Neuronal stem cell (in vitro differentiated cells): Measurements from ENCODE around the gene PTPRD.
"Not testable (repeated sequence)": the region's sequence is repeated elsewhere in the genome, so short reads cannot be mapped to it uniquely, and the experiment has no call there.

Experiments
- DNase-seq: peaks from one replicate; pipeline ENCODE4 v3.0.0-alpha.2; 2013; ENCODE audit warnings: low spot score
- H2AFZ ChIP-seq: one replicate; pipeline ENCODE4 v1.6.1; 2013; ENCODE audit warnings: mild to moderate bottlenecking, low read length, inconsistent platforms
- H2AK5ac ChIP-seq: 2 replicates; pipeline ENCODE4 v1.6.1; 2013; ENCODE audit warnings: low read depth, mild to moderate bottlenecking, inconsistent platforms, low read length, moderate library complexity, mixed read lengths
- H2BK120ac ChIP-seq: 2 replicates; pipeline ENCODE4 v1.6.1; 2013; ENCODE audit warnings: low read depth, mild to moderate bottlenecking, inconsistent platforms, low read length, moderate library complexity, mixed read lengths
- H2BK12ac ChIP-seq: one replicate; pipeline ENCODE4 v1.6.1; 2013; ENCODE audit warnings: low read length, inconsistent platforms
- H2BK15ac ChIP-seq: 2 replicates; pipeline ENCODE4 v1.6.1; 2013; ENCODE audit warnings: mild to moderate bottlenecking, low read length, inconsistent platforms, mixed read lengths
- H2BK5ac ChIP-seq: one replicate; pipeline ENCODE4 v1.6.1; 2013; ENCODE audit warnings: inconsistent platforms, mild to moderate bottlenecking, low read length, moderate library complexity
- H3K14ac ChIP-seq: one replicate; pipeline ENCODE4 v1.6.1; 2013; ENCODE audit warnings: low read length, inconsistent platforms
- H3K18ac ChIP-seq: 2 replicates; pipeline ENCODE4 v1.6.1; 2013; ENCODE audit warnings: low read length, inconsistent platforms
- H3K23ac ChIP-seq: 2 replicates; pipeline ENCODE4 v1.6.1; 2013; ENCODE audit warnings: low read depth, mild to moderate bottlenecking, mixed read lengths, low read length, inconsistent platforms; ENCODE audit not compliant: poor library complexity
- H3K27ac ChIP-seq: replicated peaks from 3 replicates; pipeline ENCODE4 v1.5.1; 2013; ENCODE audit warnings: low read length, inconsistent platforms
- H3K27me3 ChIP-seq, 3 experiments: 2 replicates each; pipeline ENCODE4 v1.6.1; 2013; ENCODE audit warnings: low read length in 3 of 3, mild to moderate bottlenecking in 2 of 3, inconsistent platforms in 1 of 3, low read depth in 1 of 3, mixed read lengths in 1 of 3, moderate library complexity in 1 of 3; ENCODE audit not compliant: control insufficient read depth in 3 of 3, insufficient read depth in 3 of 3
- H3K36me3 ChIP-seq, 2 donors: replicated peaks in 1 of 2; 2 replicates each; pipeline ENCODE4 v1.6.1; 2013; ENCODE audit warnings: low read length in 2 of 2; ENCODE audit not compliant: control insufficient read depth in 2 of 2, insufficient read depth in 2 of 2
- H3K4ac ChIP-seq: 2 replicates; pipeline ENCODE4 v1.6.1; 2013; ENCODE audit warnings: inconsistent platforms, mild to moderate bottlenecking, low read length, moderate library complexity
- H3K4me1 ChIP-seq, 2 donors: 1 replicate in 1 of 2; 2 replicates in 1 of 2; pipeline ENCODE4 v1.6.1; 2013; ENCODE audit warnings: low read length in 2 of 2, low read depth in 1 of 2; ENCODE audit not compliant: control insufficient read depth in 2 of 2, insufficient read depth in 1 of 2
- H3K4me2 ChIP-seq: one replicate; pipeline ENCODE4 v1.6.1; 2013; ENCODE audit warnings: mild to moderate bottlenecking, low read length, inconsistent platforms; ENCODE audit not compliant: insufficient read depth, poor library complexity, severe bottlenecking
- H3K4me3 ChIP-seq, 2 donors: 2 replicates each; pipeline ENCODE4 v1.5.1; 2013; ENCODE audit warnings: low read length in 2 of 2, mild to moderate bottlenecking in 2 of 2, inconsistent platforms in 1 of 2, moderate library complexity in 1 of 2
- H3K79me1 ChIP-seq: one replicate; pipeline ENCODE4 v1.6.1; 2013; ENCODE audit warnings: low read depth, mild to moderate bottlenecking, inconsistent platforms, low read length, moderate library complexity
- H3K9ac ChIP-seq: one replicate; pipeline ENCODE4 v1.6.1; 2013; ENCODE audit warnings: mild to moderate bottlenecking, low read depth, low read length, inconsistent platforms; ENCODE audit not compliant: poor library complexity
- H3K9me3 ChIP-seq, 2 donors: replicated peaks in 1 of 2; 2 replicates each; pipeline versions ENCODE3 to v1.6.1; 2013; ENCODE audit warnings: low read length in 2 of 2, mild to moderate bottlenecking in 2 of 2, inconsistent platforms in 1 of 2, low read depth in 1 of 2, mixed read lengths in 1 of 2, moderate library complexity in 1 of 2; ENCODE audit not compliant: control insufficient read depth in 2 of 2, insufficient read depth in 1 of 2
- H4K8ac ChIP-seq: one replicate; pipeline ENCODE4 v1.6.1; 2013; ENCODE audit warnings: low read depth, mild to moderate bottlenecking, inconsistent platforms, low read length, moderate library complexity
- H4K91ac ChIP-seq: one replicate; pipeline ENCODE4 v1.6.1; 2013; ENCODE audit warnings: low read length, low read depth, mild to moderate bottlenecking, inconsistent platforms; ENCODE audit not compliant: poor library complexity
- WGBS, 2 donors: extraction: QIAGEN DNeasy Blood & Tissue Kit; methylation state at CpG; one replicate each; pipeline ENCODE4 v1.1.7; 2013; ENCODE audit warnings: missing lambda C conversion rate in 2 of 2, mixed read lengths in 1 of 2; ENCODE audit not compliant: insufficient read length in 2 of 2, insufficient replicate concordance in 1 of 2; ENCODE audit errors: extremely low coverage in 2 of 2; 5-methylcytosine and 5-hydroxymethylcytosine counted together

Gene PTPRD

DNA sequence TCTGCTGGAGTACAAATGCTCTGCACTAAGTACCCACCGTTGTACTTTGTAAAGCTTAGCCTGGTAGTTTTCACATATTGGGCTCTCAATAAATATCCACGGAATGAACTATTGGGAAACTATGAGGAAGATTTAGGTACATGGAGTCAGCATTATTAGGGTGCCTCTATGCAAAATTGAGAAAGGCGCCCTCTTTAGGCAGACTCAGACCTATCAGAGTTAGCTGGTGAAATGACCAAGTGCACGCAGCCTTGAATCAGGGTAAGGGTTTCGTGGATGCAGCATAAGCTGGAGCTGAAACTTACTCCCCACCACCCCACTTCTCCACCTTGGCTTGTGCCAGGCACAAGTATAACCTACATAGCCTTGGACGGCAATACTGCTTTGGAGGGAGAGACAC lies 1634.5 kb downstream of the PTPRD start:
- H4K91ac ChIP-seq, result no peak overlapping the region
- H2AFZ ChIP-seq, result no peak overlapping the region
- no peaks in the 10 kb centered on the region for H3K79me1 ChIP-seq
- no peak overlapping the region for H2BK5ac ChIP-seq
- H2AK5ac ChIP-seq, result no peak overlapping the region
- H3K9ac ChIP-seq, result no peak overlapping the region
- no peak overlapping the region for H2BK120ac ChIP-seq
- no peak overlapping the region for H3K14ac ChIP-seq
- H3K27me3 ChIP-seq, result no peaks in the 10 kb centered on the region
- H3K23ac ChIP-seq, result no peak overlapping the region
- WGBS, 2 donors, result no CpG with 5 or more reads among the region's 6 CpGs
- no peaks in the 10 kb centered on the region for H3K9me3 ChIP-seq
- no peak overlapping the region for H3K27ac ChIP-seq
- no peak overlapping the region for H2BK15ac ChIP-seq
- H3K4me1 ChIP-seq, result no peaks in the 10 kb centered on the region
- no peak overlapping the region for H3K4me2 ChIP-seq
- no peak overlapping the region for H2BK12ac ChIP-seq
- H3K4me3 ChIP-seq, result no peak overlapping the region
- H4K8ac ChIP-seq, result no peak overlapping the region
- DNase-seq, result no peak
- H3K4ac ChIP-seq, result no peak overlapping the region
- no peak overlapping the region for H3K18ac ChIP-seq
- H3K36me3 ChIP-seq, result no peaks in the 10 kb centered on the region

DNA sequence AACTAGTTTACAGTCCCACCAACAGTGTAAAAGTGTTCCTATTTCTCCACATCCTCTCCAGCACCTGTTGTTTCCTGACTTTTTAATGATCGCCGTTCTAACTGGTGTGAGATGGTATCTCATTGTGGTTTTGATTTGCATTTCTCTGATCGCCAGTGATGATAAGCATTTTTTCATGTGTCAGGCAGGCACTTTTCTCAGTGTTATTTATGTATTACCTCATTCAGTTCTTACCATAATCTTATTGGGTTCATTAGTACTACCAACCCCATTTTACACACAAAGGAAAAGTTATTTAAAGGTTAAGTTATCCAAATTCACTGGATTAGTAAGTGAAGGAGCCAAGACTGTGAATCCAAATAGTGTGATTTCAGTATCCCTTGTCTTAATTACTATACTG lies 1644.5 kb downstream of the PTPRD start:
- not testable (repeated sequence) for H3K4me2 ChIP-seq, H2BK12ac ChIP-seq, H3K79me1 ChIP-seq, H3K14ac ChIP-seq, H4K91ac ChIP-seq, H3K18ac ChIP-seq, H3K23ac ChIP-seq, H3K27me3 ChIP-seq, H3K36me3 ChIP-seq, H4K8ac ChIP-seq, H3K9me3 ChIP-seq, H2BK15ac ChIP-seq, H3K4ac ChIP-seq, H2BK120ac ChIP-seq, H3K4me3 ChIP-seq, H2AK5ac ChIP-seq, DNase-seq, H3K27ac ChIP-seq, H2BK5ac ChIP-seq, H3K4me1 ChIP-seq, H3K9ac ChIP-seq, H2AFZ ChIP-seq
- no CpG with 5 or more reads among the region's 3 CpGs for WGBS, 2 donors

DNA sequence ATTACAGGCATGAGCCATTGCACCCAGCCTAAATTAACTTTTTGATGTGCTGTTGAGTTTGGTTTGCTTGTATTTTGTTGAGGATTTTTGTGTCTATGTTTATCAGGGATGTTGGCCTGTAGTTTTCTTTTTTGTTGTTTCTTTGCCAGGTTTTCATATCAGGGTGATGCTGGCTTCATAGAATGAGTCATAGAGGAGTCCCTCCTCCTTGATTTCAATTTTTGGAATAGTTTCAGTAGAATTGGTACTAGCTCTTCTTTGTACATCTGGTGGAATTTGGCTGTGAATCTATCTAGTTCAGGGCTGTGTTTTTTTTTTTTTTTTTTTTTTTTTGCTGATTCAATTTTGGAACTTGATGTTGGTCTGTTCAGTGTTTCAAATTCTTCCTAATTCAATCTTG lies 1648.9 kb downstream of the PTPRD start:
- Histone ChIP-seq H2BK12ac (no peak overlapping the region), H3K79me1 (no peaks in the 10 kb centered on the region), H2BK15ac (no peak overlapping the region), H3K4me1 (no peaks in the 10 kb centered on the region), H3K4me3 (no peak overlapping the region), H2BK120ac (no peak overlapping the region), H2AFZ (no peak overlapping the region), H2BK5ac (no peak overlapping the region), H2AK5ac (no peak overlapping the region), H3K4me2 (no peak overlapping the region), H3K18ac (no peak overlapping the region), H3K27ac (no peak overlapping the region), H4K8ac (no peak overlapping the region), H3K14ac (no peak overlapping the region), H3K27me3 (no peaks in the 10 kb centered on the region), H3K23ac (no peak overlapping the region), H3K9ac (no peak overlapping the region), H3K9me3 (no peaks in the 10 kb centered on the region), H3K4ac (no peak overlapping the region), H3K36me3 (no peaks in the 10 kb centered on the region), H4K91ac (no peak overlapping the region)
- no peak for DNase-seq

DNA sequence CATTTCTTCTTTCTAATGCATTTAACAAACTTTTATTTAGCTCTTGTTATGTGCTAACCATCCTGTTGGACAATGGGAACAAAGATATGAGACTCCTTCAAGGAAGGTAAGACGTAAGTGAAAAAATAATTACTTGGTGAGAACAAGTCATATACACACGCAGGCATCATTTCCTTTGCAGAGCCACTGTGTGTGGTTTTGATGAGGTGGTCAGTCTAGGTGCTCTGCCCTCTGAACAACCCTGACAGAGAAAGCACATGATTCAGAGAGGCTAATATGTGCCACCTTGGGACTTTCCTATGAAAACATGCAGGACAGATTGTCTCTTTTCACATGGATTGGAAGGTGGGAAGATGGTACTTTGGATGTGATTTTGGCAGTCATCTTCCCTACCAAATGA lies 1650.7 kb downstream of the PTPRD start:
- no peak overlapping the region for H2BK12ac ChIP-seq
- H3K18ac ChIP-seq, result no peak overlapping the region
- WGBS, 2 donors, result no CpG with 5 or more reads among the region's 2 CpGs
- no peaks in the 10 kb centered on the region for H3K36me3 ChIP-seq
- no peak overlapping the region for H2BK120ac ChIP-seq
- no peak overlapping the region for H3K9ac ChIP-seq
- H2AK5ac ChIP-seq, result no peak overlapping the region
- no peaks in the 10 kb centered on the region for H3K9me3 ChIP-seq
- no peak overlapping the region for H3K23ac ChIP-seq
- no peaks in the 10 kb centered on the region for H3K27me3 ChIP-seq
- no peak for DNase-seq
- H3K4me3 ChIP-seq, result no peak overlapping the region
- no peak overlapping the region for H2AFZ ChIP-seq
- H3K4me2 ChIP-seq, result no peak overlapping the region
- H3K4me1 ChIP-seq, result no peaks in the 10 kb centered on the region
- no peak overlapping the region for H3K4ac ChIP-seq
- H3K79me1 ChIP-seq, result no peaks in the 10 kb centered on the region
- H2BK15ac ChIP-seq, result no peak overlapping the region
- no peak overlapping the region for H2BK5ac ChIP-seq
- H4K8ac ChIP-seq, result no peak overlapping the region
- H3K14ac ChIP-seq, result no peak overlapping the region
- H3K27ac ChIP-seq, result no peak overlapping the region
- H4K91ac ChIP-seq, result no peak overlapping the region
